DND-41 (cell line): ENCODE data around the gene CCL4.

ENCODE experiments used
- ATAC-seq: fragments of 200-7000 bp; cut with Tn5 transposase; 3 replicates; pipeline ENCODE4 v1.9.1; 2021; ENCODE audit warnings: low read depth; ENCODE audit not compliant: insufficient read depth
- DNase-seq: peaks from one replicate; pipeline ENCODE4 v3.0.0-alpha.2; 2020
- H2AFZ ChIP-seq: 2 replicates; pipeline ENCODE4 v1.6.0; 2012; ENCODE audit warnings: low read depth, low read length
- H3K27ac ChIP-seq: 2 replicates; pipeline ENCODE4 v1.5.1; 2012; ENCODE audit warnings: low read length, inconsistent platforms
- H3K27me3 ChIP-seq: fragments of 200-600 bp; sonication (generic); 2 replicates; pipeline ENCODE4 v1.6.0; 2012; ENCODE audit warnings: low read length, mild to moderate bottlenecking, inconsistent platforms; ENCODE audit not compliant: insufficient read depth, poor library complexity
- H3K36me3 ChIP-seq: 2 replicates; pipeline ENCODE4 v1.5.1; 2012; ENCODE audit warnings: low read length, inconsistent platforms; ENCODE audit not compliant: insufficient read depth
- H3K4me1 ChIP-seq: 2 replicates; pipeline ENCODE4 v1.5.1; 2012; ENCODE audit warnings: mild to moderate bottlenecking, low read length; ENCODE audit not compliant: insufficient read depth
- H3K4me2 ChIP-seq: 2 replicates; pipeline ENCODE4 v1.6.0; 2012; ENCODE audit warnings: mild to moderate bottlenecking, moderate library complexity, low read length, inconsistent platforms; ENCODE audit not compliant: insufficient read depth
- H3K4me3 ChIP-seq, 2 experiments: fragments of 200-600 bp in 1 of 2; shearing (Covaris generic) in 1 of 2; 2 replicates each; pipeline ENCODE4 v1.5.1; 2012 to 2016; ENCODE audit warnings: inconsistent platforms in 2 of 2, low read length in 2 of 2, mild to moderate bottlenecking in 2 of 2, low read depth in 1 of 2, moderate library complexity in 1 of 2
- H3K79me2 ChIP-seq: 2 replicates; pipeline ENCODE4 v1.6.0; 2012; ENCODE audit warnings: low read length, inconsistent platforms; ENCODE audit not compliant: insufficient read depth
- H3K9ac ChIP-seq: 2 replicates; pipeline ENCODE4 v1.6.0; 2012; ENCODE audit warnings: low read depth, mild to moderate bottlenecking, inconsistent platforms, low read length, moderate library complexity
- H3K9me3 ChIP-seq: 2 replicates; pipeline ENCODE4 v1.5.1; 2012; ENCODE audit warnings: low read length, moderate library complexity, mild to moderate bottlenecking, inconsistent platforms; ENCODE audit not compliant: insufficient read depth, severe bottlenecking
- H4K20me1 ChIP-seq: 2 replicates; pipeline ENCODE4 v1.6.0; 2012; ENCODE audit warnings: low read length; ENCODE audit not compliant: insufficient read depth
- EZH2 ChIP-seq: IDR thresholded peaks from 3 replicates; pipeline ENCODE4 v1.6.1; 2012; ENCODE audit warnings: borderline replicate concordance, low read depth, mild to moderate bottlenecking, moderate library complexity, low read length, inconsistent platforms; ENCODE audit not compliant: severe bottlenecking
- TF ChIP-seq, protein P1 (sequence below): IDR thresholded peaks from 2 replicates; pipeline ENCODE4 v1.5.1; 2012; ENCODE audit warnings: borderline replicate concordance, low read length, moderate library complexity, mild to moderate bottlenecking; ENCODE audit not compliant: poor library complexity, severe bottlenecking; ENCODE audit errors: extremely low read depth

CCL4 gene

DNA sequence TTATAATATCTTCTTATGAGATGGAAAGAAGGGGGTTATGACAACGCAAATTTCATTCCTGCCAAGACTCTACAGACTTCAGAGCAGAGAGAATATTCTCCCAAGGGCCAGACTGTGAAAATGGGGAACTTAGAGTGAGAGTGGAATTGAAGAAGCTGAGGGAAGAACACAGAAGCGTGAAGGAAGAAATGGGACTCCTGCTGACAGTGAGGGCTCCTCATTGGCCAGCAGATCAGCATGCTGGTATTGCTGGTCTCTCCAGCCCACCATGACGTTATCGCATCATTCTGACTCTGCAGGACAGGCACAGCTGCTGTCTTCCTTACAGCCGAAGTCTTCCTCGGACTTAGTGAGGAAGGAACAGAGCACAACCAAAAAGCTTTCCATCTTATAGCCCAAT is 24.3 kb downstream of the CCL4 start:
- Histone ChIP-seq H3K4me3 (no peak overlapping the region), H3K79me2 (no peaks in the 10 kb centered on the region), H3K36me3 (peaks cover 5% of the 10 kb centered on the region; the same call in 1 of the 2 replicates), H2AFZ (no peak overlapping the region), H3K4me1 (peaks cover 13% of the 10 kb centered on the region), H3K9ac (no peak overlapping the region), H4K20me1 (no peaks in the 10 kb centered on the region), H3K27ac (no peak overlapping the region), H3K9me3 (peaks cover 22% of the 10 kb centered on the region), H3K4me2 (no peak overlapping the region), H3K27me3 (no peaks in the 10 kb centered on the region)
- ATAC-seq (no peak), DNase-seq (no peak)
- TF ChIP-seq EZH2 = no peak
- TF ChIP-seq, protein P1, sequence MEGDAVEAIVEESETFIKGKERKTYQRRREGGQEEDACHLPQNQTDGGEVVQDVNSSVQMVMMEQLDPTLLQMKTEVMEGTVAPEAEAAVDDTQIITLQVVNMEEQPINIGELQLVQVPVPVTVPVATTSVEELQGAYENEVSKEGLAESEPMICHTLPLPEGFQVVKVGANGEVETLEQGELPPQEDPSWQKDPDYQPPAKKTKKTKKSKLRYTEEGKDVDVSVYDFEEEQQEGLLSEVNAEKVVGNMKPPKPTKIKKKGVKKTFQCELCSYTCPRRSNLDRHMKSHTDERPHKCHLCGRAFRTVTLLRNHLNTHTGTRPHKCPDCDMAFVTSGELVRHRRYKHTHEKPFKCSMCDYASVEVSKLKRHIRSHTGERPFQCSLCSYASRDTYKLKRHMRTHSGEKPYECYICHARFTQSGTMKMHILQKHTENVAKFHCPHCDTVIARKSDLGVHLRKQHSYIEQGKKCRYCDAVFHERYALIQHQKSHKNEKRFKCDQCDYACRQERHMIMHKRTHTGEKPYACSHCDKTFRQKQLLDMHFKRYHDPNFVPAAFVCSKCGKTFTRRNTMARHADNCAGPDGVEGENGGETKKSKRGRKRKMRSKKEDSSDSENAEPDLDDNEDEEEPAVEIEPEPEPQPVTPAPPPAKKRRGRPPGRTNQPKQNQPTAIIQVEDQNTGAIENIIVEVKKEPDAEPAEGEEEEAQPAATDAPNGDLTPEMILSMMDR = no peak

- H3K27me3 ChIP-seq = no peaks in the 10 kb centered on the region
- peaks cover 21% of the 10 kb centered on the region for H3K9me3 ChIP-seq
- no peak overlapping the region for H3K4me2 ChIP-seq
- peaks cover 13% of the 10 kb centered on the region for H3K4me1 ChIP-seq
- no peak overlapping the region for H2AFZ ChIP-seq
- H3K36me3 ChIP-seq = peaks cover 5% of the 10 kb centered on the region; the same call in 1 of the 2 replicates
- H3K4me3 ChIP-seq = no peak overlapping the region
- DNase-seq = no peak
- no peak for ATAC-seq
- H3K27ac ChIP-seq = no peak overlapping the region
- H4K20me1 ChIP-seq = no peaks in the 10 kb centered on the region
- TF ChIP-seq, protein P1 = no peak
- TF ChIP-seq EZH2 = no peak
- H3K79me2 ChIP-seq = no peaks in the 10 kb centered on the region
- no peak overlapping the region for H3K9ac ChIP-seq
Measured at GRCh38 chr17:36128411-36128978, 24.9 kb downstream of the CCL4 start.

GRCh38 chr17:36129616-36130015 is 26.0 kb downstream of the CCL4 start:
- H3K4me1 ChIP-seq = peaks cover 13% of the 10 kb centered on the region
- H4K20me1 ChIP-seq = no peaks in the 10 kb centered on the region
- H3K4me3 ChIP-seq = no peak overlapping the region
- peaks cover 16% of the 10 kb centered on the region for H3K9me3 ChIP-seq
- no peak for ATAC-seq
- no peaks in the 10 kb centered on the region for H3K79me2 ChIP-seq
- TF ChIP-seq EZH2 = no peak
- TF ChIP-seq, protein P1 = no peak
- H3K4me2 ChIP-seq = no peak overlapping the region
- no peak for DNase-seq
- H3K9ac ChIP-seq = no peak overlapping the region
- no peak overlapping the region for H2AFZ ChIP-seq
- peaks cover 5% of the 10 kb centered on the region; the same call in 1 of the 2 replicates for H3K36me3 ChIP-seq
- no peak overlapping the region for H3K27ac ChIP-seq
- no peaks in the 10 kb centered on the region for H3K27me3 ChIP-seq
